GM21619 (cell line): ENCODE results near the gene SELENOM.

Experiments
- ATAC-seq: cut with Tn5 transposase; IDR thresholded peaks from one replicate; pipeline ENCODE4 v1.9.1; 2021; ENCODE audit not compliant: unreplicated experiment

Gene SELENOM

GRCh38 chr22:31092161-31092560, 15.2 kb downstream of the SELENOM start:
- ATAC-seq = no peak

DNA sequence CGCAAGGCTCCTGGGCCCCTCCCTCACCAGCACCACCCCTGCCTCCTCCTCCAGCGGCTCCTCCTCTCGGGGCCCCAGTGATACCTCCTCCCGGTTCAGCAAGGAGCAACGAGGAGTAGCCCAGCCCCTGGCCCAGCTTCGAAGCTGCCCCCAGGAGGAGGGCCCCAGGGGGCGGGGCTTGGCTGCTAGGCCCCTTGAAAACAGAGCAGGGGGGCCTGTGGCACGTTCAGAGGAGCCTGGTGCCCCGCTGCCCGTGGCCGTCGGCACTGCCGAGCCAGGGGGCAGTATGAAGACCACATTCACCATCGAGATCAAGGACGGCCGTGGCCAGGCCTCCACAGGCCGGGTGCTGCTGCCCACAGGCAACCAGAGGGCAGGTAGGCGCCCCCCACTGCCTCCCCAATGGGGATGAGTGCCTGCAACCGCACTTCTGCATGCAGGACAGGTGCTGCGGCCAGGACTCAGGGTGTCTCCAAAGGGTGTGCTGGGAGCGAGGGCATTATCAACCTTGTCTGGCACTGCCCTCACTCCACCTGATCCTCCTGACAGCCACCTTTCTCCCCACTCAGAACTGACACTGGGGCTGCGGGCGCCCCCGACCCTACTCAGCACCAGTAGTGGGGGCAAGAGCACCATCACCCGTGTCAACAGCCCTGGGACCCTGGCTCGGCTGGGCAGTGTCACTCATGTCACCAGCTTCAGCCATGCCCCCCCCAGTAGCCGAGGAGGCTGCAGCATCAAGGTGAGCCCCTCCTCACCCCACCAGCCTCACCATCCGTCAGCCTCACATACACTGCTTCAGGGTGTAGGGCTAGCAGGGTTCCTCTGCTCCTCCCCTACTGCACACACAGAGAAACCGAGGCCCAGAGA, 16.0 kb downstream of the SELENOM start:
- no peak for ATAC-seq

DNA sequence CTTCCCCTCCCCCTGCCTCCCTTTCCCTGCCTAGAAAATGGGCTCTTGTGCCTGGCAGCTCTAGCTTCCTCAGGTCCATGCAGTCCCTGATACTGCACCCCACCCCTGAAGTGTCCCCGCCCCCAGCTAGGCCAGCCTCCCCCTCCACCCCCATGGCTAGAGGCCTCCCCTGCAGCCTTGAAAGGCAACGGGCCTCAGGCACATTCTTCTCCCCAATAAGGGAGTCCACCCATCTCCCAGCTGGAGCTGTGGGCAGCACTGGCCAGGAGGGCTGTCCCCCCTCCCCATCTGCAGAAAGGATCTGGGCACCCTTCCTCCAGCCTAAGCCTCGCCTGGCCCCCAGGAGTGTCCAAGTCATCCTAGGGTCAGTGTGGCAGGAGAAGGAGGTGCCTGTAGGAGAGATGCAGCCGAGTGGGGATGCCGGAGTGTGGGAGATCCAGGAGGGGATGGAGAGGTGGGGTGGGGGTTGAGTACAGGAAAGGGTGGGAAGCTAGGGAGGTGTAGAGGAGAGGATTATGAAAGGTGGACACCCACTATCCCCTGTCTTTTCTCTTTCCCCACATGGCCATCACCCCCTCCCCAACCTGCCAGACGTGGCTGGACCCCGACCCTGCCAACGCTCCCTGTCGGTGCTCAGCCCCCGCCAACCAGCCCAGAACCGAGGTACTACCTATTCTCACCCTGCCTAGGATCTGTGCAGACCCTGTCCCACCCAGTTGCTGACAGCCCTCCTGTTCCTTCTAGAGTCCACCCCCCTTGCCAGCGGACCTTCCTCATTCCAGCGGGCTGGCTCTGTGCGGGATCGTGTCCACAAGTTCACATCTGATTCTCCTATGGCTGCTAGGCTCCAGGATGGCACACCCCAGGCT, 16.9 kb downstream of the SELENOM start:
- ATAC-seq = no peak

GRCh38 chr22:31089160-31090100, 17.9 kb downstream of the SELENOM start:
- ATAC-seq = no peak

- no peak for ATAC-seq
These were observed 19.0 kb downstream of the SELENOM start for GRCh38 chr22:31088233-31088986.

DNA sequence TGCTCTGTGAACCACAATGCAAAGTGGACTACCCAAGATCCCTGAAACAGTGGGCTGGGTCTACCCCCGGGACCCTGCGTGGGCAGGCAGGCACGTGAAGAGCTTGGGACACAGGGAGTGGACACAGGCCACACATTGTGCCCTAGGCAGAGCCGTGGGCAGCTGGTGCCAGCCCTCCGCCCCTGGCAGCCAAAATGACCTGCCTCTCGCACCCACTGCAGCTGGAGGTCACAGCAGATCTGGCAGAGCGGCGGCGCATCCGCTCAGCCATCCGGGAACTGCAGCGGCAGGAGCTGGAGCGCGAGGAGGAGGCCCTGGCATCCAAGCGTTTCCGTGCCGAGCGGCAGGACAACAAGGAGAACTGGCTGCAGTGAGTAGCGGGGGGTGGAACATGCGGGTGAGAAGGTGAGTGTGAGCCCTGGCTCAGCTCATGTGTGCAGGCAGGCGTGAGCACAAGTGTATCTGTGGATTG, 19.6 kb downstream of the SELENOM start:
- ATAC-seq = no peak

- no peak for ATAC-seq
These were observed 20.6 kb downstream of the SELENOM start for GRCh38 chr22:31086703-31087330.

- ATAC-seq = no peak
These were observed 21.4 kb downstream of the SELENOM start for GRCh38 chr22:31085928-31086327.

DNA sequence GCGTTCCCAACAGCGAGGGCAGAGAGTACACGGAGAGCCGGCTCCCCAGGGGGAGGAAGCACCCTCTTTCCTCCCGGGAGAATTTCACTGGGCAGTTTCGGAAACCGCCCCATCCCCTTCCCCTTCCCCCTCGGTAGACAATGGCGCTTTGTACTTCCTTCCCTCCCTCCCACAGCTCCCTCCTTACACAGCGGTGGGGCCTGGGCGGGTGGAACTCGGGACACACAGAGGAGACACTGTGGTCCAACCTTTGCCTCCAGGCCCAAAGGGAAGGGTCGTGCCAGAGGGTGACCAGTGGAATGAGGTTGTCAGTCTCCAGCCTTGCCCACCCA, 21.9 kb downstream of the SELENOM start:
- ATAC-seq = no peak

GRCh38 chr22:31084811-31085492, 22.4 kb downstream of the SELENOM start:
- peak; percentile 58 for ATAC-seq

DNA sequence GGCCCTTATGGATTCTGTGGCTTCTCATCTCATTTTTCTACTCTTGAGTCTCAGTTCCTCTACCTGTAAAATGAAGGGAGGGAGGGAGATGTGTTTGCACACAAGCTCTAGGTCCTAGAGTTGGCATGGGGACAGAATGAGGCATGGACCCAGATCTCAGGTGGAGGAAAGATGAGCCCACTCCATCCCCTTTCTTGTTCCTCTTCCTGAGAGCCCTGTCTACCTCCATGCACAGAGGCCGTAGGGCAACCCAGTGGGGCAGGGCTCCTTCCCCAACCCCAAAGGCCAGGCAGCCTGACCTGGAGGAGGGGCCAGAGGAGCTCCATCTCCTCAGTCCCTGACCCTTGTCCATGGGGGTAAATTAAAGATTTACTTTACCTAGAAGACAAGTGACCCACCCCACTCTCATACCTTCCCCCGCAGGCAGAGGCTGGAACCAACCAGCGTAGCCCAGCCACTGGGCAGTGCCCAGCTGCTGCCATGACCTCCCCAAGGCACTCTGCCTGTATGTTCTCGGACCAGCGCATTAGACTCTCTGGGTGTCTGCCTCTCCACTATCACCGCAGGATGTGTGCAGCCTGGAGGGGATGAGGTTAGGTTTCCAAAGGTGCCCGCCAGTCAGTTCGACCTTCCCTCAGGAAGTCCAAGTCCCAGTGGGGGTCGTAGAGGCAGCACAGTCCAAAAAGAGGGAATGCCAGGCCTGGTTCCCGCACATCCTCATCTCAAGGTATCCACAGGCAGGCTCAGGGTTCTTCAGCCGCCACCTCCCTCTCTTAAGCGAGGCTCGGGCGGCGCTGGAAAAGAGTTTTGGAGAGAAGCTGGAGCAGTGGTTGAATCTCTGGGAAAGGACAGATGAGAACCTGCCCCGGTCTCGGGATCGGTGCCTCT, 23.2 kb downstream of the SELENOM start:
- ATAC-seq = no peak

- no peak for ATAC-seq
These were observed 24.0 kb downstream of the SELENOM start for GRCh38 chr22:31083377-31083768.

DNA sequence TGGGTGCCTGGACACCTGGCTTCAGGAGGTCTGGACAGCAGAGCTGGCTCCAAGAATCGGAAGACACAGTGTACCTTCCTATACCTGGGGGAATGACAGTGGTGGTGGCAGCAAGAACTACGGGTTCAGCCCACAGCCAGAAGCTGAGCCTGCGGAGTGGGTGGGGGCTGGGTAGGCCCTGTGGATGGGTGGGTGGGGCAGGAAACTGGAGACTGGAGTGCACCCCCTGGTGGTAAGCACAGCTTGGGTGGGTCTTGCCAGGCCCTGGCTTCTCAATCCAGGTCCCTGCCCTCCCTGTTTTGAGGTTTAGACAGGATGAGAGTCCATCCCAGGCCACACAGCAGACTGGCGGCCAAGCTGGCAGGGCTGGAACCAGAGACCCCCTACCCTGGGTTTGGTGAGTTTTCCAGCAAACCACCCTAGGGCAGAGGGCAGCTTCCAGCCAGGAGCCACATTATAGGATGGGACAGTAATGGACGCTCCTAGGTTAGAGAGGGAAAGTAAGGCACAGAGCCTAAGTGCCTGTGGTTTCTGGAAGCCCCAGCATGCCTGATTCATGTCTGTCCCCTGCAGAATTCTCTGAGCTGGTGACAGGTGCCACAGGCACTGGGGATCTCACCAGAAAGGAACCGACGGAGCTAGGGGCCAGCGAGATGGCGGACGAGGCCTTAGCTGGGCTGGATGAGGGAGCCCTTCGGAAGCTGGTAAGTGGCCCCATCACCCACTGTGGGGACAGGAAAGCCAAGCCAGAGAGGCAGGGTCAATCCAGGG, 24.6 kb downstream of the SELENOM start:
- ATAC-seq = no peak

GRCh38 chr22:31081963-31082605, 25.3 kb downstream of the SELENOM start:
- no peak for ATAC-seq

- peak; percentile 54 for ATAC-seq
These were observed 26.3 kb downstream of the SELENOM start, which contains the start of gene SMTN for GRCh38 chr22:31080848-31081649. TSS of gene SMTN (plus strand) at chr22:31081318. CDS start at chr22:31083259, 1,941 bp downstream.
